ENCODE measurements around the gene HS6ST1.

Gene HS6ST1

DNA sequence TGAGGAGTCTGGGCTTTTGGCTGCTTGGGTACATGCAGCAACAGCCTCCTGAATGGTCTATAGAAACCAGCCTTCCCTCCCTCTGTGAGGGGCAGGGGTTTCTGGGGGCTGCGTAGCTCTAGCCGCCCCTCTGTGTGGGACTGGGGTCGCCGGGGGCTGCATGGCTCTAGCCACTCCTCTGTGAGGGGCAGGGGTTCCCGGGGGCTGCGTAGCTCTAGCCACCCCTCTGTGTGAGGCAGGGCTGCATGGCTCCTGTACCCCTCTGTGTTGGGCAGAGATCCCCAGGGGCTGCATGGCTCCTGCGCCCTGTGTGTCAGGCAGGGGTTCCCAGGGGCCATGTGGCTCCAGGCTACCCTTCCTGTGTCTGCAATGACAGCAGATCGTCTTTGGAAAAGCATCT lies 17.6 kb downstream of the HS6ST1 start:
- H3K27ac ChIP-seq = no peak overlapping the region
- no peak for DNase-seq (ENCODE audit: low read depth, low spot score)

GRCh38 chr2:128300151-128301020 lies 18.3 kb downstream of the HS6ST1 start:
- H3K27ac ChIP-seq = no peak overlapping the region
- DNase-seq (ENCODE audit: low read depth, low spot score) = no peak

DNA sequence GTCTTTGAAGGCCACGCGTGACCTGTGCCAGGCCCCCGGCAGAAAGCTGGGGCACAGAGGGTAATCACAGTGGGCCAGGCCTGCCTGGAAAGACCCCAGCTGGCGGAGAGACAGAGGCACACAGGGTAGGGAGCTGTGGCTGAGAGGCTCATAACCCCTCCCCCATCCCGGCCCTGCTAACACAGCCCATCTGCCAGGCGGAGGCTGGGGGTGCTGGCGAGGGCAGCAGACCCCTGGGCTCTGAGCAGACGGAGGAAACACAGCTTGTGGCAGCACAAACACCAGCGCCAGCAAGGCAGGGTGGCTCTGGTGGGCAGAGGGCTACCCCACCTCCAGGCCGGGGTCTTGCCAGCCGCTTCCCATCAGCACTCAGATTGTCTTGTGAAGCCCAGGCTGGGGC lies 19.0 kb downstream of the HS6ST1 start:
- no peak for DNase-seq (ENCODE audit: low read depth, low spot score)
- no peak overlapping the region for H3K27ac ChIP-seq

- no peak overlapping the region for H3K27ac ChIP-seq
- no peak for DNase-seq (ENCODE audit: low read depth, low spot score)
These were observed 19.7 kb downstream of the HS6ST1 start for GRCh38 chr2:128298846-128299507.

- DNase-seq (ENCODE audit: low read depth, low spot score) = no peak
- H3K27ac ChIP-seq = no peak overlapping the region
These were observed 20.4 kb downstream of the HS6ST1 start for GRCh38 chr2:128298286-128298685.

DNA sequence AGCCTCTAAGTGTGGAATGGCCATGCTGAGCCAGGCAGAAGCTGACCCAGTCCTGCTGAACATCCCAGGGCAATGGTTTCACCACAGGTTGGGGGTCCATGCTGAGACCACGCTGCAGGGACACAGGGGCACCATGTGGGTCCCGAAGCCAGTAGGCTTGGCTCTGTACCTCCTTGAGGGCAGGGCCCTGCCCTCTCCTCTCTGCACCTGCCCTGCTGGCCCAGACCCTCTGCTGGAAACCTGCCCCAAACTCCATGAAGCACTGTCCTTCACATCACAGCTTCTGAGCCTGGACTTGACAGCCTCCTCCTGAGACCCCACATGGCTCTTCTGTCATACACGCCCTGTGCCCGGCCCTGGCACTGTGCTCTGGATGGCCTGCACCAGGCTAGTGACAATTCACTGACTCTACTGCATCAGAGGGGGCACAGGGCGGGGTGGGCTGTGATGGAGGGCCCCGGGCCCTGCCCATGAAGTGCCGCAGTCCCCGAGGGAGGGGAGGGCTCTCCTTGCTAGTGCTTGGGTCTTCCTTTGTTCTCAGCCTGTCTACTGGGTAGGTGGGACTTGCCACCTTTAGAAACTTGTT lies 24.7 kb downstream of the HS6ST1 start:
- H3K27ac ChIP-seq = no peak overlapping the region
- no peak for DNase-seq (ENCODE audit: low read depth, low spot score)

DNA sequence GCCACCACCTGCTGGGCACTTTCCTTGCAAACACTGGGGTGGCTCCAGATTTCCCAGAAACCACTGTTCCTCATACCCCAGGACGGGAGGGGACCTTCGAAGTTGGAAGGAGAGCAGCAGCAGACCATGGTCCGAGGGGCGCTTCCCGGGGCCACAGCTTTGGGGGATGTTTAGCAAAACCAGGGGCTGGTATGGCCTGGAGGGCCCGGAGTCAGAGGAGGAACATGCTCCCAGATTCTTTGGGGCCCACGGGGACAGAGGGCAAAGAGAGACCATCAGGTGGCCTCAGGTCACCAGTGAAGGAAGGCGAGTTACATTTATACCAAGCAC lies 25.3 kb downstream of the HS6ST1 start:
- H3K27ac ChIP-seq = no peak overlapping the region
- no peak for DNase-seq (ENCODE audit: low read depth, low spot score)

DNA sequence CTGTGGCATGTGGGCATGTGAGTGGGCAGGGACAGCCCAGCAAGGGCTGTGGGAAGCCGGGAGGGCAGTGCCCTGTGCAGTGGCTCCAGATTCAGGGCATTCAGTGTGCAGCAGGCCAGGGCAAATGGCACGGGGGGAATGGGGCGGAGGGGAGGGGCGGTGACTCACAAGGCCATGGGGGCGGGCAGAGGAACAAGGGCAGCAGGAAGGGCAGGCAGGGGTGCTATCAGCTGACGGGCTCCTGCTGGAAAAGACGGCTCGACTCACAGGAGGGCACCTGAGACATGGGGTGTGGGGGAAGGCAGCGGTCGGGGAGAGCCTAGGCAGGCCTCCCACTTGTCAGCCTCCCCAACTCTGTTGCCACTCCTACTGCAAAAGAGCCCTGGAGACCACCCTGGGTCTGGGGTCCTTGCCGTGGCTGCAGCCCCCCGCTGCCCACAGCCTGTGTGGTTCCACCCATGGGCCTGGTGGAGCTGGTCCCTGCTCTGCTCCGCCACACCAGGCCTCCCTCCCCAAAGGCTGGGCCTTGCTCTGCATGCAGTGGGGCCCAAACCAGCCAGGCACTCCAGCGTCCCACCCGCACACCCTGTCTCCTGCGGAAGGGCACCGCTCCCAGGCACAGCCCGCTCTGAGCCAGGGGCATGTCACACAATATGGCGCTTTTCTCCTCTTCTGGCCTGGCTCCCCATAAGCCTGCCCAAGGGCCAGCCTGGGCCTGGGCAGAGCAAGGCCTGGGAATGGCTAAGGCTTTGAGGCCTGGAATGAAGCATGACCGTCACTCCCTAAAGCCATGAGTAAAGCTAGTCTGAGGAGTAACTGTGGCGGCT lies 25.9 kb downstream of the HS6ST1 start:
- no peak for DNase-seq (ENCODE audit: low read depth, low spot score)
- no peak overlapping the region for H3K27ac ChIP-seq

DNA sequence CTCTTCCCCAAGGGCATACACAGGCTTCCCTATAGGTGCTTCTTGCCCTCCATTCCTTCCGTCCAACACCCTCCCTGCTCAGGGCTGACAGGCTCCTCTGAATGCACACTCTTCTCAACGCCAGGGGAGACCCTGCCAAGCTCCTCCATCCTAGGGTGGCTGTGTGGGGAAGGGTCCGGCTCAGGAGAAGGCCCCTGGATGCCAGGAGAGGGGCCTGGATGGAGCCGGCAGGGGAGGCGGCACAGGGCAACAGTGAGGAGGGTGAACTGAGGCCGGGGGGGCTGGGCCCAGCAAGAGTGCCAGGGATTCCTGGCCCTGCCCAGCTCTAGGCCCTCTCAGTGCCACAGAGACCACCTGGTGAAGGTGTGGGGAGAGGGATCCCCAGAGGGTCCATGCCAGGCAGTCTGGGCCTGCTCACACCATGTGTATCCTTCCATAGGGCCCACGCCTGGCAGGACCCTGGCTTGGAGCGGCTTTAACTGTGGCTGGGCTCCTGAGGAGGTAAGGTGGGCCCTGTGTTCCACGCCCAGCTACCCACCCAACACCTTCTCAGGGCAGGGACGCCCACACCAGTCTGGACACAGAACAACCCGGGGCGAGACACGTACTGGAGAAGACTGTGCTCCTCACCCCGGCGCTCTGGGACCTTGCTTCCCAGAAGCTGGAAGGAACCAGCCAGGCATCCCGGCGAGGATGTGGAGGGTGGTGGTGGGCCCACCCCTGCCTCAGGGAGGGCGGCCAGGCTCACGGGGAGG lies 26.6 kb downstream of the HS6ST1 start:
- H3K27ac ChIP-seq = no peak overlapping the region
- DNase-seq (ENCODE audit: low read depth, low spot score) = no peak

GRCh38 chr2:128291161-128291843 lies 27.4 kb downstream of the HS6ST1 start:
- H3K27ac ChIP-seq = no peak overlapping the region
- no peak for DNase-seq (ENCODE audit: low read depth, low spot score)

- no peak for DNase-seq (ENCODE audit: low read depth, low spot score)
These were observed 28.3 kb downstream of the HS6ST1 start for GRCh38 chr2:128290356-128290755.

GRCh38 chr2:128289439-128289838 lies 29.2 kb downstream of the HS6ST1 start:
- DNase-seq (ENCODE audit: low read depth, low spot score) = no peak

More at GRCh38 chr2:128290356-128290755, 28.3 kb downstream of the HS6ST1 start:
- H3K27ac ChIP-seq = no peak overlapping the region

DNA sequence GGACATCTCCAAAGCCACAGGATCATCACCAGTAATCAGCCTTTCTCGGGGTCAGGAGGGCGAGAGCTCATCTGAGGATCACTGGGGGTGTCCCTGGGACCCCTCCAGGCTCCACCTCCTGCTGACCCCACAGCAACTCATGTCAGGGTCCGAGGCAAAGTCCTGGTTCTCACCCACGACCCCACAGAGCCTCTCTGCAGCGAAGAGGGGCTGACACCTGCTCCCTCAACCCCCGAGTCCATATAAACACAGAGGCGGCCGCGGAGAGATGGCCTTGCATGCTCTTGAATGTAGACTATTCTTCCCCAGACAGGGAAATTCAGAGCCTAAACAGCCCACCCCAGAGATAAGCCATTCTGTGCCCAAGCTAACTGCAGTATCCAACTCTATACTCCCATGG lies 29.9 kb downstream of the HS6ST1 start:
- no peak overlapping the region for H3K27ac ChIP-seq

More at GRCh38 chr2:128289439-128289838, 29.2 kb downstream of the HS6ST1 start:
- H3K27ac ChIP-seq = no peak overlapping the region

GRCh38 chr2:128287780-128288735 lies 30.6 kb downstream of the HS6ST1 start:
- H3K27ac ChIP-seq = no peak overlapping the region

More for the DNA sequence above, 29.9 kb downstream of the HS6ST1 start:
- no peak for DNase-seq (ENCODE audit: low read depth, low spot score)

GRCh38 chr2:128286905-128287779 lies 31.5 kb downstream of the HS6ST1 start:
- DNase-seq (ENCODE audit: low read depth, low spot score) = no peak
- H3K27ac ChIP-seq = no peak overlapping the region

More at GRCh38 chr2:128287780-128288735, 30.6 kb downstream of the HS6ST1 start:
- DNase-seq (ENCODE audit: low read depth, low spot score) = no peak

GRCh38 chr2:128286011-128286721 lies 32.5 kb downstream of the HS6ST1 start:
- no peak overlapping the region for H3K27ac ChIP-seq
- no peak for DNase-seq (ENCODE audit: low read depth, low spot score)

All from epithelial cell of prostate (primary cell).